Liver (tissue), 3 donors: ENCODE data around the gene BTBD9.

Experiments
- CTCF ChIP-seq: fragments of 150-350 bp; IDR thresholded peaks from 2 replicates; pipeline ENCODE4 v1.5.1; 2017; ENCODE audit warnings: improper control_type of control experiment, low read depth, low read length; ENCODE audit not compliant: missing input control
- HNF4G ChIP-seq: IDR thresholded peaks from 2 replicates; pipeline ENCODE4 v1.6.1; 2016; ENCODE audit warnings: antibody characterized with exemption
- JUND ChIP-seq, 2 donors: IDR thresholded peaks; 2 replicates each; pipeline ENCODE4 v1.6.1; 2016; ENCODE audit warnings: antibody characterized with exemption in 2 of 2
- RAD21 ChIP-seq, 2 donors: IDR thresholded peaks; 2 replicates each; pipeline ENCODE4 v1.6.1; 2016; ENCODE audit warnings: antibody characterized with exemption in 2 of 2, mild to moderate bottlenecking in 2 of 2
- RXRA ChIP-seq, 2 donors: IDR thresholded peaks; 2 replicates each; pipeline ENCODE4 v1.6.1; 2017 to 2018; ENCODE audit warnings: antibody characterized with exemption in 2 of 2, mild to moderate bottlenecking in 1 of 2
- SP1 ChIP-seq: IDR thresholded peaks from 2 replicates; pipeline ENCODE4 v1.6.1; 2018; ENCODE audit warnings: antibody characterized with exemption, mild to moderate bottlenecking
- TF ChIP-seq, protein P1 (sequence below): IDR thresholded peaks from 2 replicates; pipeline ENCODE4 v1.6.1; 2016; ENCODE audit warnings: antibody characterized with exemption, mild to moderate bottlenecking
- TF ChIP-seq, protein P2 (sequence below): IDR thresholded peaks from 2 replicates; pipeline ENCODE4 v1.6.1; 2016; ENCODE audit warnings: antibody characterized with exemption
- donor health status: healthy.
- donor health status: healthy.

GRCh38 chr6:38495922-38496635 is 143.7 kb downstream of the BTBD9 start:
- TF ChIP-seq RXRA (IDR thresholded peaks at IDR 0.05), result no peak
- no peak for TF ChIP-seq CTCF
- TF ChIP-seq RAD21 (IDR thresholded peaks at IDR 0.05), result no peak
- no peak for TF ChIP-seq HNF4G
- TF ChIP-seq, protein P1, sequence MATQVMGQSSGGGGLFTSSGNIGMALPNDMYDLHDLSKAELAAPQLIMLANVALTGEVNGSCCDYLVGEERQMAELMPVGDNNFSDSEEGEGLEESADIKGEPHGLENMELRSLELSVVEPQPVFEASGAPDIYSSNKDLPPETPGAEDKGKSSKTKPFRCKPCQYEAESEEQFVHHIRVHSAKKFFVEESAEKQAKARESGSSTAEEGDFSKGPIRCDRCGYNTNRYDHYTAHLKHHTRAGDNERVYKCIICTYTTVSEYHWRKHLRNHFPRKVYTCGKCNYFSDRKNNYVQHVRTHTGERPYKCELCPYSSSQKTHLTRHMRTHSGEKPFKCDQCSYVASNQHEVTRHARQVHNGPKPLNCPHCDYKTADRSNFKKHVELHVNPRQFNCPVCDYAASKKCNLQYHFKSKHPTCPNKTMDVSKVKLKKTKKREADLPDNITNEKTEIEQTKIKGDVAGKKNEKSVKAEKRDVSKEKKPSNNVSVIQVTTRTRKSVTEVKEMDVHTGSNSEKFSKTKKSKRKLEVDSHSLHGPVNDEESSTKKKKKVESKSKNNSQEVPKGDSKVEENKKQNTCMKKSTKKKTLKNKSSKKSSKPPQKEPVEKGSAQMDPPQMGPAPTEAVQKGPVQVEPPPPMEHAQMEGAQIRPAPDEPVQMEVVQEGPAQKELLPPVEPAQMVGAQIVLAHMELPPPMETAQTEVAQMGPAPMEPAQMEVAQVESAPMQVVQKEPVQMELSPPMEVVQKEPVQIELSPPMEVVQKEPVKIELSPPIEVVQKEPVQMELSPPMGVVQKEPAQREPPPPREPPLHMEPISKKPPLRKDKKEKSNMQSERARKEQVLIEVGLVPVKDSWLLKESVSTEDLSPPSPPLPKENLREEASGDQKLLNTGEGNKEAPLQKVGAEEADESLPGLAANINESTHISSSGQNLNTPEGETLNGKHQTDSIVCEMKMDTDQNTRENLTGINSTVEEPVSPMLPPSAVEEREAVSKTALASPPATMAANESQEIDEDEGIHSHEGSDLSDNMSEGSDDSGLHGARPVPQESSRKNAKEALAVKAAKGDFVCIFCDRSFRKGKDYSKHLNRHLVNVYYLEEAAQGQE, result no peak
- TF ChIP-seq JUND (IDR thresholded peaks at IDR 0.05), result no peak
- TF ChIP-seq, protein P2, sequence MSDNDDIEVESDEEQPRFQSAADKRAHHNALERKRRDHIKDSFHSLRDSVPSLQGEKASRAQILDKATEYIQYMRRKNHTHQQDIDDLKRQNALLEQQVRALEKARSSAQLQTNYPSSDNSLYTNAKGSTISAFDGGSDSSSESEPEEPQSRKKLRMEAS, result no peak
- TF ChIP-seq SP1, result no peak
